ENCODE results near the gene RHBDD2.

The RHBDD2 gene

GRCh38 chr7:75920431-75921161 is 41.8 kb downstream of the RHBDD2 start:
- DNase-seq: no peak

DNA sequence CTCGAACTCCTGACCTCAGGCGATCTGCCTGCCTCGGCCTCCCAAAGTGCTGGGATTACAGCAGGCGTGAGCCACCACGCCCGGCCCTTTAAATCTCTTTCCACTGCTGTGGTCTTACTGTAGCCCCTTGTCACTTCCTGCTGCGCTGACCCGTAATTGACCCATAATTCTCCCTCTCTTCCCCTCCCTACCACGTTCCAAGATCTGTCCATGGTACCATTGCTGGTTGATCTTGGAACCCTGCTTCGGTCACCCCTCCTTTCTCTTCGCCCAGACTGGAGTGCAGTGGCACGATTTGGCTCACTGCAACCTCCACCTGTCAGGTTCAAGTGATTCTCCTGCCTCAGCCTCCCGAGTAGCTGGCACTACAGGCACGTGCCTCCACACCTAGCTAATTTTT is 42.6 kb downstream of the RHBDD2 start:
- DNase-seq: no peak

GRCh38 chr7:75922966-75923603 is 44.3 kb downstream of the RHBDD2 start:
- no peak for DNase-seq

- DNase-seq: no peak
These were observed 45.4 kb downstream of the RHBDD2 start for GRCh38 chr7:75924256-75924655.

DNA sequence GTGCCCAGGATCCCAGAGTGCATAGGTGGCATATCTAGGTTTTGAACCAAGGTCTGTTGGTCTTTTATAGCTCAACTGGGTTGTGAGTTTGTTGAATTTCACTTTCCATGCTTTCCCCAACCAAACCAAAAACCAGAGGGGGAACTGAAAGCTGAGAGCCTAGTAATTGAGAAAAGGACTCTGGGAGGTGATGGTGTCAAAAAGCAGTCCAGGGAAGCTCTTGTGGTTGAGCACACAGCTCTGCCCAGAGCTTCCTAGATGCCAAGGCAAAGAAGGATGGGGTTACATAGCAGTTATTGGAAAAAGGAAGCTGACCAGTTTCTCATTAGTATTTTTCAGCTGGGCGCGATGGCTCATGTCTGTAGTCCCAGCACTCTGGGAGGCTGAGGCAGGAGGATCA is 46.1 kb downstream of the RHBDD2 start:
- DNase-seq: no peak

DNA sequence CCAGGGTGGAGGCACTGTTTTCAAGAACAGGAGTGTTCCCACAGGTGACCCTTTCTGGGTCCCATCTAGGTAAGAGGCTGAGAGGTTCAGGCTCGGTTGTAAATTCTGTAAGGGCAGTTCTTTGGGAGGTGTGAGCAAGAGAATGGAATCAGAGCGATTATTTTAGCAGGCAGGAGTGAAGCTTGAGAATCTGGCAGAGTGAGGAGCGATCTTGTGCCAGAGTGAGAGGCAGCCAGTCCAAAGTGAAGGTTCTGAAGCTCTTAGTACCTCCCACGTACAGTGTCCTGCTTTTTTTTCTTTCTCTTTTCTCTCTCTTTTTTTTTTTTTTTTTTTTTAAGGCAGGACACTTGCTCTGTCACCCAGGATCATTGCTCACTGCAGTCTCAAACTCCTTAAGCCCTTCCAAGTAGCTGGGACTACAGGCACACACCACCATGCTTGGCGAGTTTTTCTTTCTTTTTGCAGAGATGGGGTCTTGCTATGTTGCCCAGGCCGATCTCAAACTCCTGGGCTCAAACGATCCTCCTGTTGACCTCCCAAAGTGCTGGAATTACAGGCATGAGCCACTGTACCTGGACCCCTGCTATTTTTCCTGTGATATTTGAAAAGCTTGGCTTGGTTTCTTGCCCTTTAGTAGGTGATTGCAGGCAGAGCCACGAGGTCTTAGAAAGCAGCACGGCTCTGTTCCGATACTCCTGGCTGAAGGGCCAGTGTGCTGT is 47.0 kb downstream of the RHBDD2 start:
- no peak for DNase-seq

DNA sequence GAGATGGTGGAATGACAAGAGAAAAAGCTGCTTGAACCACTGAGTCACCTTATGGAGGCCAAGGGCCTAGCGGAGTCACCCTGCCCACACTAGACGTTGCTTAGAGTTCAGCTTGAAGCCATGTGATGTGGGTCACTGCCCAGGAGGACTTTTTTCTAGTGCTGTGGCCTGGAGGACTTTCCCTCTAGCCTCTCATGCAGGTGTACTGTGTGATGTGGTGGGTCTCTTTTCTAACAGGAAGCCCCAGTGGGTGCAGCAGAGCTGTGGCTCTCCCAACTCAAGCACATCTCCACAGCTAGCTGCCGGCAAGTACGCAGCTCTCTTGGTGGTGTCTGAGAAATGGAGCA is 49.7 kb downstream of the RHBDD2 start:
- no peak for DNase-seq

DNA sequence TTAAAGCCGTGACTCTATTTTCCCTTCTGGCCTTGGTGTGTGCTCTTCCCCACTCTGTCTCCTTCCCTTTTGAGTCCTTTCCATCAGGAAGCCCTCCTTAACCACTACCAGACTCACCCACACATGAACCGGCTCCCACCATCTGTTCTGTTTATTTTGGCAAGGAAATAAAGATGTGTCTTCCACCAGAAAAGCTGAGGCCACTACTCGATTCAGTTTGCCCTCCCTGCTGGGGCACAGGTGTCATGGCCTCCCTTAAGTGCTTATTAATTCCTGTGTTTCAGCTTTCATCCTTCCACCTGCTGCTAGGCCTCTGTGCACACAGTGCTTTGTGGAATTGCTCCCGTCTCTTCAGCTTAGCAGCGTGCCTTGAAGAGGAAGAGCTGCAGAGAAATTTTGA is 52.8 kb downstream of the RHBDD2 start:
- DNase-seq: no peak

DNA sequence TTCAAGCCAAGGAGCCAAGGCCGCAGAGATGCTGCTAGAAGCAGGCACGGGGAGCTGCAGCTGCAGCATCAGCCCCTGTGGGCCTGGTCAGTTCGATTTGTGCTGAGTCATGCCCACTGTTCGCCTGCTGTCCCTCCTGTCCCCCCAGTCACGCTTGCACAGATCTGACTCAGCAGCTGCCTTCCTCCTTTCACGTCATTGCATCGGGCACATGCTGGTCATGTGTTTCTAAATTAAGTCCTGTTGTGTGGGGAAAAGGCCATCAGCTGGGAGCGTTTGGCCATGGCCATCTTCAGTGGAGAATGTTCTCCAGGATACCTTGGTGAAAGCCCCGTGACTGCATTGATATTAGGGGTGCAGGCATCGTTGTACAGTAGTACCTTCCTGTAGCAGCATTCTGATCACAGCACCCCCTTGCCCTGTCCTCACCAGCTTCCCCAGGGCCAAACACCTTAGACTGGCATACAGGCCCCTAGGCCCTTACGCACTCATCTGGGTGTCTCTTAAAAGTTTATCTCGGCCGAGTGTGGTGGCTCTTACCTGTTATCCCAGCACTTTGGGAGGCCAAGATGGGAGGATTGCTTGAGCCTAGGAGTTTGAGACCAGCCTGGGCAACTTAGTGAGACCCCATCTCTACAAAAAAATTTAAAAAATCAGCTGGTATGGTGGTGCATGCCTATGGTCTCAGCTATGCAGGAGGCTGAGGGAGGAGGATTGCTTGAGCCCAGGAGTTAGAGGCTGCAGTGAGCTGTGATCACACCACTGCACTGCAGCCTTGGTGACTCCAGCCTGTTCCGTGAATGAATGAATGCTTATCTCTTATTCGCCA is 59.3 kb downstream of the RHBDD2 start:
- DNase-seq: peak; percentile 50
